Ovary (tissue), 9 donors: ENCODE results near the gene TMTC1. TPM values are rescaled to one million over a fixed set of nuclear protein-coding genes. Genes with fewer than 3 reads are reported as not detected.

Experiments used
- DNase-seq, 5 donors: peaks; one replicate each; pipeline ENCODE4 v3.0.0-alpha.2; 2019 to 2020
- H3K27ac ChIP-seq, 2 donors: fragments of 200-600 bp; one replicate each; pipeline versions ENCODE4 v1.5.1 to v1.8.0; 2019 to 2022
- H3K27me3 ChIP-seq: fragments of 200-600 bp; one replicate; pipeline ENCODE4 v1.8.0; 2022
- H3K36me3 ChIP-seq: fragments of 200-600 bp; sonication (generic); one replicate; pipeline ENCODE4 v1.5.1; 2019
- H3K4me1 ChIP-seq: one replicate; pipeline ENCODE4 v1.8.1; 2013; ENCODE audit warnings: mild to moderate bottlenecking, moderate library complexity; ENCODE audit not compliant: insufficient read depth
- H3K4me3 ChIP-seq: fragments of 200-600 bp; sonication (generic); one replicate; pipeline ENCODE4 v1.5.1; 2017
- H3K9me3 ChIP-seq, 2 donors: fragments of 200-600 bp in 1 of 2; sonication (generic) in 1 of 2; one replicate each; pipeline versions ENCODE4 v1.5.1 to v1.8.1; 2013 to 2019; ENCODE audit warnings: mild to moderate bottlenecking in 1 of 2, moderate library complexity in 1 of 2
- CTCF ChIP-seq, 3 donors: fragments of 450-650 bp in 2 of 3; fragments of 200-600 bp in 1 of 3; IDR thresholded peaks; one replicate each; pipeline versions ENCODE4 v1.5.1 to v1.8.0; 2016 to 2022; ENCODE audit warnings: antibody characterized with exemption in 3 of 3, mild to moderate bottlenecking in 1 of 3
- EP300 ChIP-seq: sonication (generic); formaldehyde crosslinking; IDR thresholded peaks from one replicate; pipeline ENCODE4 v1.6.1; 2017; ENCODE audit warnings: antibody characterized with exemption
- POLR2A ChIP-seq: fragments of 450-650 bp; IDR thresholded peaks from one replicate; pipeline ENCODE4 v1.6.1; 2017; ENCODE audit warnings: antibody characterized with exemption, mild to moderate bottlenecking, moderate library complexity
- WGBS, 3 donors: extraction: QIAGEN DNeasy Blood & Tissue Kit in 1 of 3; methylation state at CpG; one replicate each; pipeline versions ENCODE4 v1.1.5 to v1.1.7; 2013 to 2017; 5-methylcytosine and 5-hydroxymethylcytosine counted together
- intact Hi-C, 4 donors: fragments of 100-400 bp; cut with DNase I; formaldehyde crosslinking; loops; one replicate each; pipeline versions ENCODE4 v1.11.0 to v1.15.1; 2022 to 2023
- polyA plus RNA-seq, 2 donors: library from polyadenylated mRNA; stranded (reverse); fragments of 200-250 nt in 1 of 2; fragments of 350-450 nt in 1 of 2; fragmentation: Illumina TruSeq in 1 of 2; extraction: RNeasy Lipid Tissue Mini Kit (QIAGEN cat#74804) in 1 of 2; gene quantifications; one replicate each; pipeline ENCODE4 v1.2.3, GENCODE V29; 2013 to 2014
- total RNA-seq, 7 donors: library from RNA; depleted of rRNA in 2 of 7; stranded (reverse); fragments of >200 nt in 2 of 7; fragmentation: NEBNext Ultra II Directional in 3 of 7; extraction: Animal tissue kit (Norgen Biotek cat#: 25700) in 3 of 7; gene quantifications; one replicate each; pipeline versions ENCODE4 v1.1.0 to v1.2.4, GENCODE V29; 2016 to 2023
- donor health status: DM: no; HTN: no; CAD: no; lungs with moderate emphysema.
- donor health status: DM: no; HTN: no; CAD: no.
- donor health status: Bipolar disorder and iron deficiency.
- donor health status: DM: yes; HTN: yes; CAD: no.
- donor health status: DM: no; HTN: no; CAD: no.
- donor health status: DM: yes; HTN: yes; CAD: no.

TMTC1 gene
- total and polyA plus RNA-seq, 9 donors, result 8.1 to 46.3 (median 21.3) TPM

GRCh38 chr12:29674463-29674862 lies 109.3 kb downstream of the TMTC1 start:
- no peak overlapping the region for H3K4me3 ChIP-seq
- no peak for DNase-seq
- H3K9me3 ChIP-seq, result no peaks in the 10 kb centered on the region
- no peaks in the 10 kb centered on the region for H3K36me3 ChIP-seq
- TF ChIP-seq EP300, result no peak
- no peak for TF ChIP-seq POLR2A
- TF ChIP-seq CTCF (IDR thresholded peaks at IDR 0.05), result no peak
- no peaks in the 10 kb centered on the region for H3K4me1 ChIP-seq
- no peaks in the 10 kb centered on the region for H3K27me3 ChIP-seq
- intact Hi-C loops, result no loop called here
- WGBS, 3 donors, result 81 to 88% (median 85%) methylated on average over 5 of the region's 5 CpGs
- H3K27ac ChIP-seq, result no peak overlapping the region

- no peak for DNase-seq
- Histone ChIP-seq H3K4me1 (no peaks in the 10 kb centered on the region), H3K27me3 (no peaks in the 10 kb centered on the region), H3K36me3 (no peaks in the 10 kb centered on the region), H3K9me3 (no peaks in the 10 kb centered on the region), H3K4me3 (no peak overlapping the region), H3K27ac (no peak overlapping the region)
- 32 to 46% (median 40%) methylated on average over 3 of the region's 3 CpGs for WGBS, 3 donors
- intact Hi-C loops, result no loop called here
- TF ChIP-seq EP300, result no peak
- no peak for TF ChIP-seq CTCF (IDR thresholded peaks at IDR 0.05)
- TF ChIP-seq POLR2A, result no peak
Measured at GRCh38 chr12:29673346-29673745, 110.4 kb downstream of the TMTC1 start.

GRCh38 chr12:29672580-29672979 lies 111.2 kb downstream of the TMTC1 start:
- Histone ChIP-seq H3K36me3 (no peaks in the 10 kb centered on the region), H3K27ac (no peak overlapping the region), H3K4me1 (no peaks in the 10 kb centered on the region), H3K4me3 (no peak overlapping the region), H3K27me3 (no peaks in the 10 kb centered on the region), H3K9me3 (no peaks in the 10 kb centered on the region)
- TF ChIP-seq POLR2A, result no peak
- no peak for TF ChIP-seq CTCF (IDR thresholded peaks at IDR 0.05)
- TF ChIP-seq EP300, result no peak
- DNase-seq, result no peak
- 40 to 44% (median 43%) methylated on average over 4 of the region's 4 CpGs for WGBS, 3 donors
- intact Hi-C loops, result no loop called here

GRCh38 chr12:29671742-29672141 lies 112.0 kb downstream of the TMTC1 start:
- Histone ChIP-seq H3K36me3 (no peaks in the 10 kb centered on the region), H3K4me1 (no peaks in the 10 kb centered on the region), H3K27ac (no peak overlapping the region), H3K9me3 (no peaks in the 10 kb centered on the region), H3K27me3 (no peaks in the 10 kb centered on the region), H3K4me3 (no peak overlapping the region)
- intact Hi-C loops, result no loop called here
- no peak for TF ChIP-seq EP300
- TF ChIP-seq POLR2A, result no peak
- DNase-seq, result no peak
- WGBS, 3 donors, result 89 to 97% (median 97%) methylated on average over 2 of the region's 2 CpGs

GRCh38 chr12:29667011-29667410 lies 116.7 kb downstream of the TMTC1 start:
- Histone ChIP-seq H3K27ac (no peak overlapping the region), H3K4me1 (no peaks in the 10 kb centered on the region), H3K27me3 (no peaks in the 10 kb centered on the region), H3K4me3 (no peak overlapping the region), H3K36me3 (no peaks in the 10 kb centered on the region), H3K9me3 (no peaks in the 10 kb centered on the region)
- no peak for DNase-seq
- TF ChIP-seq POLR2A, result no peak
- TF ChIP-seq CTCF (IDR thresholded peaks at IDR 0.05), result no peak
- no peak for TF ChIP-seq EP300
- 61 to 64% (median 61%) methylated on average over 2 of the region's 2 CpGs for WGBS, 3 donors
- intact Hi-C loops, result no loop called here
